Measurements from ENCODE around the gene PRDM15.

PRDM15 gene

GRCh38 chr21:41834926-41835663 is 44.0 kb downstream of the PRDM15 start:
- Mint-ChIP-seq H3K4me1 (ENCODE audit: low read depth) (no peaks in the 10 kb centered on the region), H3K9me3 (ENCODE audit: low read depth) (no peaks in the 10 kb centered on the region), H3K36me3 (peaks cover 5% of the 10 kb centered on the region), H3K27ac (no peak overlapping the region), H3K27me3 (no peaks in the 10 kb centered on the region), H3K4me3 (no peak overlapping the region)

GRCh38 chr21:41834252-41834925 is 44.8 kb downstream of the PRDM15 start:
- Mint-ChIP-seq H3K27ac (no peak overlapping the region), H3K36me3 (peaks cover 5% of the 10 kb centered on the region), H3K27me3 (no peaks in the 10 kb centered on the region), H3K4me3 (no peak overlapping the region), H3K9me3 (ENCODE audit: low read depth) (no peaks in the 10 kb centered on the region), H3K4me1 (ENCODE audit: low read depth) (no peaks in the 10 kb centered on the region)

DNA sequence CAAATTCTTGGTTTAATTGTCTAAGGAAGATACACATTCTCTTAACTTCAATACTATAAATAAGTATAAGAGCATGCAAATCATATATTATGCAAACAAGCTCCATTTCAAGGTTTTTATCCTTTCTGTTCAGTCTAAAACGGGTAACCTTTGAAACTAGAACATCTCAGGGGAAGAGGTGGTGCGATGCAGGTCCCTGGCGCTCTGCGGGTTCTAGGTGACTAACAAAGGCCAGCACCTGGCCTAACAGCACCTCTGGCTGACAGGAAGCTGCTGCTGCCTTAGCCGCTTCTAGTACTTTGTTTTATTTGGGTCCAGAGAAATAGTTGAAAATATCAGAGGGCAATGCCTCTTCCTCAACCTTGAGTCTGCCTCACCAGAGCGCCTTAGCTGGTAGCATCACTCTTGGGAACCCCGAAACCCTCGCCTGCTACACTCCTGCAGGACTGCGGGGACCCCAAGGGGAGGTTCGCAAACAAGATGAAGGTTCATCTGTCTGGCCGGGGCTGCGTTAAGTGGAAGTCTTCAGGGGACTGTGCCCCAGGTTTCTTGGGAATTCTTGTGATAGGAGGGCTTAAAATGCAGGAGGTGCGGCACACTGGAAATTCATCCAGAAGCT is 45.5 kb downstream of the PRDM15 start:
- H3K27me3 Mint-ChIP-seq: no peaks in the 10 kb centered on the region
- H3K9me3 Mint-ChIP-seq (ENCODE audit: low read depth): no peaks in the 10 kb centered on the region
- no peaks in the 10 kb centered on the region for H3K4me1 Mint-ChIP-seq (ENCODE audit: low read depth)
- no peak overlapping the region for H3K4me3 Mint-ChIP-seq
- peaks cover 5% of the 10 kb centered on the region for H3K36me3 Mint-ChIP-seq
- H3K27ac Mint-ChIP-seq: no peak overlapping the region

GRCh38 chr21:41832596-41833496 is 46.3 kb downstream of the PRDM15 start:
- no peak overlapping the region for H3K4me3 Mint-ChIP-seq
- H3K9me3 Mint-ChIP-seq (ENCODE audit: low read depth): no peaks in the 10 kb centered on the region
- H3K36me3 Mint-ChIP-seq: peaks cover 5% of the 10 kb centered on the region
- no peak overlapping the region for H3K27ac Mint-ChIP-seq
- no peaks in the 10 kb centered on the region for H3K27me3 Mint-ChIP-seq
- no peaks in the 10 kb centered on the region for H3K4me1 Mint-ChIP-seq (ENCODE audit: low read depth)

DNA sequence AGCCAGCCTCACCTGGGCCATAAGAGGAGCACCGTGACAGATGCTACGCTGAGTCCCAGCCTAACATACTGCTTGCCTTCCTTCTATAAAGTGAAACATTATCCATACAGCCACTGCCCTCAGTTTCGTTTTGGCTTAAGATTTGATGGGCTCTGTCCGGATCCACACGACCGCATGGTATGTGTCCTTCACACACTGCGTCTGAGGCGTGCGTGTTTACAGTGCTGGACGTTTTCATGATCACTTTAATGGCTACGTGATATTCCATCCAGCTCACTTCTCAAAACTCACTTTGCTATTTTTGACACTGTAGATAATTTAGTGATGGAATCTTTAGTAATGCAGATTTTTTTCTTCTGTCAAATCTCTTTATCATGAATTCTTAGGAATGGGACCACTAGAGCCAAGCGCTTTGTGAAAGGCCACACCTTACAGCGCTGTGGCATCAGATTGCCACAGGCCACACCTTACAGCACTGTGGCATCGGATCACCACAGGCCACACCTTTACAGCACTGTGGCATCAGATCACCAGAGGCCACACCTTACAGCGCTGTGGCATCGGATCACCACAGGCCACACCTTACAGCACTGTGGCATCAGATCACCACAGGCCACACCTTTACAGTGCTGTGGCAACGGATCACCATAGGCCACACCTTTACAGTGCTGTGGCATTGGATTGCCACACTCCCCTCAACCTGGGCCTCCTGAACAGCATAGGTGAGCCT is 47.1 kb downstream of the PRDM15 start:
- no peak overlapping the region for H3K4me3 Mint-ChIP-seq
- H3K4me1 Mint-ChIP-seq (ENCODE audit: low read depth): no peaks in the 10 kb centered on the region
- no peak overlapping the region for H3K27ac Mint-ChIP-seq

DNA sequence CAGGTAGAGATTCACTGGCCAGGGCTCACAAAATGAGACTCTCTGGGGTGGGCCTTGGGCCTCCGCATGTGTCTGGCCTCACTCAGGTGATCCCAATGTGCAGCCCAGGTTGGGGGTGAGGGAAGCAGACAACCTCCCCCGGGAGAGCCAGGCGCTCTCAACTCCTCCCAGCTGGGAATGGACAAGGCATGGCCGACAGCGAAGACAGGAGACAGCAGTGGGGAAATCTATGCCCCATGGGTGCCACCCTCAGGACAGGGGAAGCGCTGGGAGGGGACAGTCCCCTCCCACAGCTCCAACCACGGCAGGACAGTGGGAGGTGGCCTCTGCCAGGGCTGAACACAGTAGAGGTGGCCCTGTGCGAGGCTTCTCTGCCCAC is 47.7 kb downstream of the PRDM15 start:
- no peaks in the 10 kb centered on the region for H3K9me3 Mint-ChIP-seq (ENCODE audit: low read depth)
- no peaks in the 10 kb centered on the region for H3K27me3 Mint-ChIP-seq
- no peak overlapping the region for H3K4me3 Mint-ChIP-seq
- H3K4me1 Mint-ChIP-seq (ENCODE audit: low read depth): no peaks in the 10 kb centered on the region
- H3K36me3 Mint-ChIP-seq: peaks cover 2% of the 10 kb centered on the region
- no peak overlapping the region for H3K27ac Mint-ChIP-seq

More for the DNA sequence above, 47.1 kb downstream of the PRDM15 start:
- Mint-ChIP-seq H3K36me3 (peaks cover 2% of the 10 kb centered on the region), H3K9me3 (ENCODE audit: low read depth) (no peaks in the 10 kb centered on the region), H3K27me3 (no peaks in the 10 kb centered on the region)

DNA sequence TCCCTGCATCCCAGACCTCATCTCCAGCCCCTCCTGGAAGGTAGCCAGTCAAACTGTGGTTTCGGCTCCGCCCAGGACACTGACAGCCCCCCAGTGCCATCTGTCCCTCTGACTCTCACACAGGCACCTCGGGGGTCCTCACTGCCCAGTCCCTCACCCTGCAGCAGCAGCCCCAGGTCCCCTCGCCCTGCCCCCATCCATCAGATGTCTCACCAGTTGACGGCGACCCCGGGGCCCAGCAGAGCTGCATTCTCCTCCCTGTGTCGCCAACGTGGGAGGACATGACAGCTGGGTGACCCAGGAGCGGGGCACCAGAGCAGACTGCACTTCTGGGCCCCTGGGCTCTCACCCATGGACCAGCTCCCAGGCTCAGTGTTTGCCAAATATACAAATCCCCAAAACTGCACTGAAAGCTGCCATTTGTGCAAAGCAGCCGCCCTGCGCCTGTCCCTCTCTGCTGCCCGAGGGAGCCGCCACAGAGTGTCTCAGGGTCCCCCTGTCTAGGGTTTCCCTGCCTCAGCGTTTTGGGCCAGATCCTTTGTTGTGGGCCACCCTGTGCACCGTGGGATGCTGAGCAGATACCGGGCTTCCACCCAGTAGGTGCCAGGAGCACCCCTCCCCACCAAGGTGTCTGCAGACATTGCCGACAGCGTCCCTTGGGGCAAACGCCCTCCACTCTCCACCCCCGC is 48.2 kb downstream of the PRDM15 start:
- Mint-ChIP-seq H3K36me3 (peaks cover under 1% of the 10 kb centered on the region), H3K27me3 (no peaks in the 10 kb centered on the region), H3K9me3 (ENCODE audit: low read depth) (no peaks in the 10 kb centered on the region), H3K4me3 (no peak overlapping the region), H3K4me1 (ENCODE audit: low read depth) (no peaks in the 10 kb centered on the region), H3K27ac (no peak overlapping the region)

DNA sequence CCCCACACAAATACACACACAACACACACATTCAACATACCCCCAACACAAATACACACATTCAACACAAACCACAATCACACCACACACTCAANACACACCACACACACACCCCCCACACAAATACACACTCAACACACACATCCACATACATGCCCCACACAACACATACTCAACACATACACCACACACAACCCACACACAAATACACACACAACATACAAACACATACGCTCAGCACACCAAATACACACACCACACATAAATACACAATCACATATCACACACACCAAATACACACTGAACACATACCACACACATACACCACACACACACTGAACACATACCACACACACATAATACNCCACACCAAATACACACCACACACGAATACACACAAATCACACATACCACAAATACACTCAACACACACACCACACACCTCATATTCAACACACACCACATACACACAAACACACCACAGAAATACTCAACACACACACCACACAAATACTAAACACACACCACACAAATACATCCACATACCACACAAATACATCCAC is 48.9 kb downstream of the PRDM15 start:
- H3K4me3 Mint-ChIP-seq: no peak overlapping the region
- H3K9me3 Mint-ChIP-seq (ENCODE audit: low read depth): no peaks in the 10 kb centered on the region
- H3K27me3 Mint-ChIP-seq: no peaks in the 10 kb centered on the region
- no peaks in the 10 kb centered on the region for H3K36me3 Mint-ChIP-seq
- no peak overlapping the region for H3K27ac Mint-ChIP-seq
- H3K4me1 Mint-ChIP-seq (ENCODE audit: low read depth): no peaks in the 10 kb centered on the region

DNA sequence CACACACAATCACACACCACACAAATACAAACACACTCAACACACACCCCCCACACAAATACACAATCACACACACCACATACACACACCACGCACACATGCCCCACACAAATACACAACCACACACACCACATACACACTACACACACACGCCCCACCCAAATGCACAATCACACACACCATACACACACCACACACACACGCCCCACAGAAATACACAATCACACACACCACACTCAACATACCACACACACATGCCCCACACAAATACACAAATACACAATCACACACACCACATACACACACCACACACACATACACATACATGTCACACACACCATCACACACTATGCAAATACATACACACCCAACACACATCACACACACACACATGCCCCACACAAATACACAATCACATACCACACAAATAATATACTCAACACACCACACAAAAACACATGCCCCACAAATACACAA is 50.2 kb downstream of the PRDM15 start:
- Mint-ChIP-seq H3K36me3 (no peaks in the 10 kb centered on the region), H3K4me1 (ENCODE audit: low read depth) (no peaks in the 10 kb centered on the region), H3K4me3 (no peak overlapping the region), H3K27ac (no peak overlapping the region), H3K9me3 (ENCODE audit: low read depth) (no peaks in the 10 kb centered on the region), H3K27me3 (no peaks in the 10 kb centered on the region)

DNA sequence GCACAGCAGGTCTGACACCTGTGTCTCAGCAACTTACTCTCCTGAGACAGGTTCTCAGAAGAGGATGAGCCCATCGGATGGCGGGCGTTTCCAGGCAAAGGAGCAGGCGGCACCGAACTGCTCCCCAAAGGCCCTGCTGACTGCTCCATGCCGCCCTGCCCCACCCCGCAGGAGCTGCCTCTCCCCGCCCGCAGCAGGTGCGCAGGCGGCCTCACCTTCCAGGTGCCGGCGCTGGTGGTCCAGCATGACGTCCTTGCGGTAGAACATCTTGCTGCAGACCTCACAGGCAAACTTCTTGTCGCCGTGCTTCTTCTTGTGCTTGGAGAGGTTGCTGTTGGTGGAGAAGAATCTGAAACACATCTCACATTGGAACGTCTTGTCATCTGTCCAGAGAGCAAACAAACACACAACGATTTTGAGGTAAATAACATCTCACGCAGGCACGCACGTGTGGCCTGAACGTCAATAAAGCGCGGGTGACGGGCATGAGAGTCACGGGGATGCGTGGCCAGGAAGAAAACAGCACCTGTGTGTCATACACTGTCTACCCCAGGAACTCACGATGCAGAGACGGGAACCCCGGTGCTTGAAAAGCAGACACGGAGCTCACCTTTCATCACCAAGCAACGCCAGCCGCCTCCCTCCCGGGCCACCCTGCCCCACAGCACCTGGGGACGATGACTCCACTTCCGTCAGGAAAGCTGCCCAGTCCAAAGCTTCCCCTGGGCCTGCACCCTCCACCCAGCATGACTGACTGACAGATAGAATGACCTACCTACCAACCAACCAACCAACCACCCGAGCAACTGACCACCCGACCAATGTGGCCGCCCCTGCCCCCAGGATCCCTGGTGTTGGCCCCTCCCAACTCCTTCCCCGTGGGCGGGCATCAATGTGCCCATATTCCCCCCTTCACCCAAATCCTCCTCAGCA is 50.9 kb downstream of the PRDM15 start:
- Mint-ChIP-seq H3K27ac (no peak overlapping the region), H3K4me1 (ENCODE audit: low read depth) (no peaks in the 10 kb centered on the region), H3K36me3 (no peaks in the 10 kb centered on the region), H3K9me3 (ENCODE audit: low read depth) (no peaks in the 10 kb centered on the region), H3K4me3 (no peak overlapping the region), H3K27me3 (no peaks in the 10 kb centered on the region)

DNA sequence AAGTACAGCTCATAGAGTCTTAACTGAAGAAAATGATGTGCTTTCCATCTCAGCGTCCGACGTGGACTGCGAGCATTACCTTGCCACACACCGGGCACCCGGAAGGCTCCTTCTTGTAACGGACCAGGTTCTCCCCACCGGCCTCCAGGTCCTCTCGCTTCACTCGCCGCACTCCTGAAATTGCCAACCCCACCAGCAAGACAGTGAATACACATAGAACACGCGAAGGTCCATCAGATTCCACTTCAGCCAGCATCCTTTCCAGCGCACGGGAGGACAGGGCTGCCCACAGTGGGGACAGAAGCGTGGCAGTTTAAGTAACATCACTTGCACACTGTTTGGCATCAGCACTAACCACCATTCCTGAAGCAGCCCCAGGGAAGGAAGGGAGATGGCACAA is 53.3 kb downstream of the PRDM15 start:
- no peaks in the 10 kb centered on the region for H3K36me3 Mint-ChIP-seq
- no peak overlapping the region for H3K4me3 Mint-ChIP-seq
- no peak overlapping the region for H3K27ac Mint-ChIP-seq
- no peaks in the 10 kb centered on the region for H3K4me1 Mint-ChIP-seq (ENCODE audit: low read depth)
- H3K9me3 Mint-ChIP-seq (ENCODE audit: low read depth): no peaks in the 10 kb centered on the region
- no peaks in the 10 kb centered on the region for H3K27me3 Mint-ChIP-seq

- H3K9me3 Mint-ChIP-seq (ENCODE audit: low read depth): no peaks in the 10 kb centered on the region
- H3K27me3 Mint-ChIP-seq: no peaks in the 10 kb centered on the region
- no peak overlapping the region for H3K4me3 Mint-ChIP-seq
- no peaks in the 10 kb centered on the region for H3K4me1 Mint-ChIP-seq (ENCODE audit: low read depth)
- H3K36me3 Mint-ChIP-seq: peaks cover 2% of the 10 kb centered on the region
- no peak overlapping the region for H3K27ac Mint-ChIP-seq
Measured at GRCh38 chr21:41825216-41825615, 53.9 kb downstream of the PRDM15 start.
